GM19397 (cell line): ENCODE results near the gene CEP70.

Experiments used
- ATAC-seq: cut with Tn5 transposase; IDR thresholded peaks from one replicate; pipeline ENCODE4 v1.9.1; 2021; ENCODE audit warnings: mild to moderate bottlenecking, moderate library complexity; ENCODE audit not compliant: unreplicated experiment

The CEP70 gene

DNA sequence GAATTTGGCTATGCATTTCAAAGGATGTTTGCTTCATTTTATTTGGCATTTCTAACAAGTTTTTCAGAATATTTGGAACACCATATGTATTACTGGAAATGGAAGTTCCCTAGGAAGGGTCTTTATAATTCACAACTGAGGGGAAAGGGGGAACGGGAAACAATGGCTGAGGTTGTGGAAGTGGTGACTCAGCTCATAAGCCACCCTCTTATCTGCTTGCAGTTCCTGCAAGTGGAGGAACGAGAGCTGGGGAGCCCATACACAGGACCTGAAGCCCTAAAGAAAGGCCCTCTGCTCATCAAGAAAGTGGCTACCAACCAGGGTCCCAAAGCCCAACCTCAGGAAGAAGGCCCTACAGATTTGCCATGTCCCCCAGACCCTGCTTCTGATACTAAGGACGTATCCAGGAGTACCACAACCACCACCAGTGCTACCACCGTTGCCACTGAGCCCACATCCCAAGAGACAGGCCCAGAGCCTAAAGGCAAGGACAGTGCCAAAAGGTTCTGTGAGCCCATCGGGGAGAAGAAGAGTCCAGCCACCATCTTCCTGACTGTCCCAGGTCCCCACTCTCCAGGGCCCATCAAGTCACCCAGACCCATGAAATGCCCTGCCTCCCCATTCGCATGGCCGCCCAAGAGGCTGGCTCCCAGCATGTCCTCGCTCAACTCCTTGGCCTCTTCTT lies 121.8 kb downstream of the CEP70 start:
- no peak for ATAC-seq

DNA sequence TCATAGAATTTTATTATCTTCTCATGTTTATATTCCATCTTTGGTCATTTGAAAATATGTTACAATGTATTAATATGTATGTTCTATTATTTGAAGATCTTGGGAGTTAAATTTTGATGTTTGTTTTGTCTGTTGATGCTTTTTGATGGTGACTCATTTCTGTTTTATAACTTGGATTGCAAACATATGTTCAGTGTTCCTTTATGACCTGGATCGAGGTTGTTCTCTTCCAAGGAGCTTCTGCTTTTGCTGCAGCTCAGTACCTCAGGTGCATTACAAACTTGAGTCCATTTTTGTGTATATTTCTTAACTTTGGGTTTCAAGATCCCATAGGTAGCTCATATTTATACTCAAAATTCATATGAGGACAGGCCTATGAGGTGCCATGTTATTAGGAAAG lies 122.6 kb downstream of the CEP70 start:
- no peak for ATAC-seq

DNA sequence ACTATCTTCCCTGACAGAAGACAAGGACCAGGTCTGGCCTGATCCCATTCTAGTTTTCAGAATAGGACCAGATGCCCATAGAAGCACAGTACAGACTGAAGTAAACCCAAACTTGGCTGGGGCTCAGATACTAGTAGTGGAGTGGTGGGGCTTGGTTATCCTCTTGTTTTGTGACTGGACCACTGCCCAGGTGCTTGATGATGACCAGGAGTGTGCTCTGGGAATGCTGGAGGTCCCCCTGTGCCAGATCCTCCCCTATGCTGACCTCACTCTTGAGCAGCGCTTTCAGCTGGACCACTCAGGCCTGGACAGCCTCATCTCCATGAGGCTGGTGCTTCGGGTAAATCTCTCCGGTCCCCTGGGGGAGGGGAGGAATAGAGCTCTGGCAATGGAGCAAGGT lies 123.4 kb downstream of the CEP70 start:
- no peak for ATAC-seq

DNA sequence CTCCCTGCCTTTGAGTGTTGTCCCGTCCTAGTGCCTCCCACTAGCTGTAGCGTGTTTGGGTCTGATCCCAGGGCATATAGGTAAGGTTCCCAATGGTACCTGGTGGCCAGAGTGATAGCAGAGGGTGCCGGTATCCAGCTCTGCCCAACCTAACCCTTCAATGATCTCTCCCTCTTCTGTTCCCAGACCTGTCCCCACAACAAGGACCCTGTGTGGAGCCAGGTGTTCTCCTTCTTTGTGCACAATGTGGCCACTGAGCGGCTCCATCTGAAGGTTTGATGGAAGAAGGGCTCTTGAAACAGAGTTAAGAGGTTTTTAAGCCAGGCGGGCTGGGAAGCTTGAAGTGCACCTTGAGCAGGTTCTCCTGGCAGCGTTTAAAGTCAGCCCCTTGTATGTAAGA lies 124.2 kb downstream of the CEP70 start:
- ATAC-seq = no peak

DNA sequence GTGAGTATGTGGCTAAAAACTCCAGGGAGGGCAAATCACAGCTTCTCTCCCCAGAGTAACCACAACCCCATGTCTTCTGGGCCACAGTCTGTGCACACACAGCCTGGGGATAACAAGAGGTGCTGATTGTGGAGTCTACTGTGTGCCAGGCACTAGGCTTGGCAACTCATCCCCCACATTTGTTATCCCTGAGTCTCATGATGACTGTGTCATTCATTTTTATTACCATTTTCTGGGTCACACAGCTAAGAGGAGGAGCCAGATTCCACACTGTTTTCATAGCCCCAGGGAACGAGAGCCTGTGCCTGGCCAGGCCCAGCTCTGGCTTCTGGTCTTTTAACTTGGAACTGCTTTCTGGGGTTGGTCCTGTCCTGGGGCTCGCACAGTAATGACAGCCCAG lies 125.2 kb downstream of the CEP70 start:
- ATAC-seq = no peak

DNA sequence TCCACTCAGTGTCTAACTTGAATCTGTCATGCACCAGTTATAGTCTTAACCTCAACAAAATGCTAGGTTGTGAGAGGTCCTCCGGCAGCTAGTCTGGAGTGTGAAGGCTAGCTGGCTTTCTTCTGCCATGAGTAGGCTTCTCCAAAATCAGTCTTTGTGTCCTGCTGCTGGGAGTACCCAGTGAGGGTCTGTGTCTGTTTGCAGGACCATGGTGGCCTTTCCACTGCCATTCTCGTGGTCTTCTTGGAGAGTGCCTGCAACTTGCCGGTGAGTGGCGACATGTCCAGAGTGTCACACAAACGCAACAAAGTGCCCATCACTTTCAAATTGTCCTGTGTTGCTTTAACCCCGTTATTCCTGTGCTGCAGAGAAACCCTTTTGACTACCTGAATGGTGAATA lies 125.6 kb downstream of the CEP70 start:
- no peak for ATAC-seq

DNA sequence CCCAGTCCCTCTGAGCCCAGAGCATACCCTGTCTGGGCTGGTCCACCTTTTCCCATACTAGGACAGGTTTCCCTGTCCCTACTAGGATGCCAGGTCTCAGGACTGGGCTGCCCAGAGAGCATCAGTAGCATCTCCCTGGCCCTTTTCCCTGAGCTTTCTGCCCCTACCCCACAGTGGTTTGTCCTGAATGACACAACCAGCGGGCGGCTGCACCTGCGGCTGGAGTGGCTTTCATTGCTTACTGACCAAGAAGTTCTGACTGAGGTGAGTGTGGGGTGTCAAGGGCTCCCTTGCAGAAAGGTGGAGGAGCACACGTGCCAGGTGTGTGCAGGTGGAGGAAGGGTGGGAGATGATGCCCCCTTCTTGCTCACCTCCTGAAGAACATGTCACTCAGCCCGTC lies 126.1 kb downstream of the CEP70 start:
- no peak for ATAC-seq

DNA sequence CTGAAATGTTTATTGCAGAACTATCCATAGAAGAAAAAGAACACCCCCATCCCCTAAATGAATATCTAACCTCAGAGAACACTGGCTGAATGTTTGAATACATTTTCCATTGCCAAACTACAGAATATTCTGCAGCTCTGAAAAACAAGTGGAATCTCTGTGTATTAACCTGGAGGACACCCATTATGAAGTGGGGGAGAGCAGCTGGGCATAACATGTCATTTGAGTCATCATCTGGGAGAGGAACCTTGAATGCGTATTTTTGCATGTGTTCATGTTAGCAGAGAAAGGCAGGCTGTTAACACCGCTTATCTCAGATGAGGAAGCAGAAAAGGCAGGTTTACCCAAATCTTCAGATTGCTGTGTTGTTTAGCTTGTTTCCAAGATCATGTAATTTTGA lies 128.1 kb downstream of the CEP70 start:
- no peak for ATAC-seq

DNA sequence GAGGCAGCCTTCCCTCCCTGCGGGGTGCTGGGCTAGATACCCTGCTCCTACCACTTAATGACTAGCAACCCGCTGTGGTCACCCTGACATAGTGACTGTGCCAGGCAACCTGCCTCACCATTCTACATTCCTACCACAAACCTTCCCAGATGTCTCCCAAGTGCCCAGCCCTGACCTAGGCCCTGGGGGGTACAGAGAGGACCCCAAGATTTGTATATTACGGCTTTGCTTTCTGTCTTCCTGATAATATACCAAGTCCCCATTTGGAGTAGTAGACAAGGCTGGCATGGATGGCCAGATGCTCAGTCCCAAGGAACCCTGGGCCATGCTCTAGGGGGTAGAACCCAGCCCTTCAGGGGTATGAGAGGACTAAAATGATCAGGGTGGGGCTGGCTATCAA lies 128.6 kb downstream of the CEP70 start:
- no peak for ATAC-seq

DNA sequence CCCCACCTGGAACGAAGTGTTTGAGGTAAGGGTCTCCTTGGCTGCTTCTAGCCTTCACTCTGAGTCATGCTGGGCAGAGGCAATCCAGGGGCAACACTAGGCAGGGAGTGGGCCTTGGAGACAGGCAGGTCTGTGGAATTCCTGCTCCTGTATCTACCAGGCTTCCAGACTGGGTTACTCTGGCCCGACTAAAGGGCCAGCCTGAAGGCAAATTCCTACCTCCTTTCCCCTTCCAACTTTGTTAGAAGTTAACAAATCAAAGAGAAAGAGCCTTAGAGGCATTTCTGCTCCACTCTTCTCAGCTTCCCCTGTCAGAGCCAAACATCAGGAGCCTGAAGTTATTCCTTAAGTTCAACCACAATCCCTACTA lies 129.6 kb downstream of the CEP70 start:
- no peak for ATAC-seq

DNA sequence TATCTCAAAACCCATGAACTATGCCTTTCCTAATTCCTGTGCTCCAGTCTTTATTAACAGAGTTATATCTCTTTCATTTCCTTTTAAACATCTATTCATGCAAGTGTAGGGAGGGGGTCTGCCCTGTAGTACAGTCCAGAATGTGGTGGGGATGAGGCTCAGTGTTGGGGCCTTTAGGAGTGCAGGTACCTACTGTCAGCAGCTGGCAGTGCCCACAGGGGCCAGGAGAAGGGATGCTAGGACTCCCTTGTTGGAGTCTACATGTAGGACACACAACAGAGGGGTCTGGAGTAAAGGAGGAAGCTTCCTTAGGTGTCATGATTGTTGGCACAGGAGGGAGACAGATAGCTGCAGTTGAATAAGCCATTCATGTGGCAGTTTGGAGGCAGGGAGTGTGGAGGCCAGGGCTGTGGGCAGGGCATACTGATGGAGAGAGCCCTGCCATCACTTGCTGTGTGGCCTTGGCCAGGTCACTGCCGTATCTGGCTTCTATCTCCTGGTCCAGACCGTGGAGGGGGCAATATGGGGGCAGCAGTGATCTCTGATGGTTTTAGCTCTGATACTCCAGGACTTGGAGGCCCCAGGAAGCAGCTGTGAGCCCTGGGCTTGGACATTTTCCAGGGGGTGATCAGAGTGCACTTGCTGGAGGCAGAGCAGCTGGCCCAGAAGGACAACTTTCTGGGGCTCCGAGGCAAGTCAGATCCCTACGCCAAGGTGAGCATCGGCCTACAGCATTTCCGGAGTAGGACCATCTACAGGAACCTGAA lies 130.2 kb downstream of the CEP70 start:
- ATAC-seq = no peak

DNA sequence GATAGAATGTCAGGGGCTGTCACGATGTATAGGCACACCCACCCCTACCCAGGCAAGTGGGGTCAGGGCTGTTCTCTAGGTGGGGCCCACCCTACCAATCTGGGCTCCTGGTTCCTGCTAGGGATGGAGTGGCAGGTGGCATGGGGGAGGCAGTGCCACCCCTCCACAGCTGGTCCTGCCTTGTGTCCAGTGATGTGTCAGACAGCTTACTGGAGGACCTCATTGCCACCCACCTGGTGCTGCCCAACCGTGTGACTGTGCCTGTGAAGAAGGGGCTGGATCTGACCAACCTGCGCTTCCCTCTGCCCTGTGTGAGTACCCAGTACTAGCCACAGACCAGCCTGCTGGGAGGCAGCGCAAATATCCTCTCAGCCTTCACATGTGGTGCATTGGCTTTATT lies 132.2 kb downstream of the CEP70 start:
- no peak for ATAC-seq

DNA sequence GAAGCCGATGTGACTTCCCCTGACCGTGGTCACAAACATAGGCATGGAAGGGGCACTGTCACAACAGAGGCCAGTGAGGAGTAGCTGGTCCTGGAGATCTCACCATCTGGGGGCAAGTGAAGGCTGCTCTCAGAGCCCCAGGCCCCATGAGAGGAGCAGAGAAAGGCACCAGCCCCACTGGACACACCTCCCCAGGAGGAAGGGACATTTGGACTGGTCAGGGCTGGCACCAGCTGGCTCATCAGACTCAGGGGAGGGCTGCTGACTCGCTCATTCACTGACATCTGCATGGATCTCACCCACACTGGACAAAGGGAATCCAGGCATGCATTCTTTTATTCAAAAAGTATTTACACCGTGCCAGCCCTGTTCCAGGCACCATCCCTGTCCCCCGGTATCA lies 132.8 kb downstream of the CEP70 start:
- no peak for ATAC-seq

DNA sequence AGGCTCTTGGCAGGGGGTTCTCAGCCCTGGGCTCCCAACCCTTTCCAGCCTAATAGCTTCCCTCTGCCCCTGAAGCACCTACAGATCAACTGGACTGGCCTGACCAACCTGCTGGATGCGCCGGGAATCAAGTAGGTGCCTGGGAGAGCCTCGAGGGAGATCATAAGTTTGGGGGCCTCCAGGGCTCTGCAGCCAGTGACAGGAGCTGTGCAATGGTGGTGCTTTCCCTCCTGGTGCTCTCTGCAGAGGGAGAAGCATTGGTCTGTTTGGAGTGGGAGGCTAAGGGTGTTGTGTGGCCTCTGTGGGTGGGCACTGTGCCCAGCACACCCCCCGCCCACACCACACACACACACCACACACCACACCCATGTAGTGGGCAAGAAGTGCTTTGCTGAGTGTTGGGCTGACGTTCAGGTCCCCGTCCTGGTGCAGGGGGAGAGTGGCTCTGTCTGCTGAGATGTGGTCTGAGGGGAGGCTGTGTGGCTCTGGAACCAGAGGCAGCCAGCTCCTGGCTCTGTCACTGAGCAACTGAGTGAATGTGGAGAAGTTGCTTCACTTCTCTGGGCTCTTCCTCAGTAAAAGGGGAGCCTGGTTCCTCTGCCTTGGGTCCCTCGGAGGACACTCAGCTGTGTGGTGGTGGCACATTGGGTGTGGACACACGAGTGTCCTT lies 133.4 kb downstream of the CEP70 start:
- ATAC-seq = no peak

DNA sequence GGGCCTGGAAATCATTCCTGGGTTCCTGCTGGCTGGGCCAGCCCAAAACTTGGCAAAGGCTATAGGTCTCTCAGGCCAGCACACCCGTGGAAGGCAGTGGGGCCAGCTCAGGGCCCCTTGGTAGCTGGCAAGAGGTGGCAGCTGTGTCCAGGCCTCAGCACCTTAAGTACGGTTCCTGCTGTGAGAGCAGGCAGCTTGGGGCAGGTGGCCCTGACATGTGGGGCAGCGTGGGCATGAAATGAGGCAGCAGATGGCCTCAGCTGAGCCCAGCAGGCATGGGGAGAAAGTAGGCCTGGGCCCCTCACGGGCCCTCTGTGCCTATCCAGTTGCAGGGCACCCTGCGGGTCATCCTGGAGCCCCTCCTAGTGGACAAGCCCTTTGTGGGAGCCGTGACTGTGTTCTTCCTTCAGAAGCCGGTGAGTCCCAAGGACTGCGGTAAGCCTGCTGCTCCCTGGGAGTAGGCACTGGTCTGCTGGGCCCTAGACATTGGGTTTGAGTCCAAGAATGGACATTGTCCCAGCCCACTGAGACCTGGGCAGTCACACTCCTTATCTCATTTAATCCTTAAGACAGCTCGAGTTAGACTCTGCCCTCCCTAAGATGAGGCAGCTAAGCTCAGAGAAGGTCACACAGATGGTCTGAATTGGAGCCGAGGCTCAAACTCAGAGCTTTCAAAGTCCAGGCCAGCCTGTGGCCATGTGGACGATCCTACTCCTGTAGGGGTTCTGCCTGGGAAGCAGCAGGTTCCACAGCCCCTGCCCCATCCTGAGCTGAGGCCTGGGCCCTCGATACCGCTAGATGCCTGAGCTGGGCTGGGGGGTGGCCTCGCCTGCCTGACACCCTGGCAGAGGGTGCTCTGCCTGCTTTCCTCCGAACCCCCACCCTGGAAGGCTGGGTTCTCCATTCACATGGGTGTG lies 134.2 kb downstream of the CEP70 start:
- no peak for ATAC-seq

DNA sequence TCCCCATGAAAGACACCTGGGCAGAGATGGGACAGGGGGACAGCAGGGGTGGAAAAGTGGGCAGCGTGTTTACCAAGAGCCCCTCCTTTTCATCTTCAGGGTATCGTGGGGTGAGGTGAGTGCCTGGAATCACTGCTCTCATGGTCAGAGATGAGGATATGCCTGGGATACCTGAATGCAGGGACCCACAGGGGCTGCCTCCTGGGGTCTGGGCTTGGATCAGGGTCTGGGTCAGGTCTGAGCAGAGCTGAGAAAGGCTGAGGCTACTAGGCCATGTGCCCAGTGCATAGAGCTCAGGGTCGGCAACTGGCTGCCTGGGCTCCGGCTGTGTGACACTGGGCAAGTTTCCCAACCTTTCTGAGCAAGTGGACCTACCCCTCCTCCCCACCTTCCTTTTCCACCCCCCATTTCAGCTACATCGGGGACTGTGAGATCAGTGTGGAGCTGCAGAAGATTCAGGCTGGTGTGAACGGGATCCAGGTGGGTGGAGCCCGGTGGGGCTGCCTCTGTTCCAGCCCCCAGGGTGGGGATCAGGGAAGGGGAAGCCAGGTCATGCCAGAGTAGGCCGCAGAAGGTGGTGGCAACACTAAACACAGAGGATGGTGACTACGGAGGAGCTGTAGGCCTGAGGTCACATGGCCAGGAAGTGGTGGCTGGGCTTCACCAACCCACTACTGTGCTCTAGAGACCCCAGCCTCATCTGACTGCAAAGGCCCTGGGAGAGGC lies 135.1 kb downstream of the CEP70 start:
- ATAC-seq = no peak

DNA sequence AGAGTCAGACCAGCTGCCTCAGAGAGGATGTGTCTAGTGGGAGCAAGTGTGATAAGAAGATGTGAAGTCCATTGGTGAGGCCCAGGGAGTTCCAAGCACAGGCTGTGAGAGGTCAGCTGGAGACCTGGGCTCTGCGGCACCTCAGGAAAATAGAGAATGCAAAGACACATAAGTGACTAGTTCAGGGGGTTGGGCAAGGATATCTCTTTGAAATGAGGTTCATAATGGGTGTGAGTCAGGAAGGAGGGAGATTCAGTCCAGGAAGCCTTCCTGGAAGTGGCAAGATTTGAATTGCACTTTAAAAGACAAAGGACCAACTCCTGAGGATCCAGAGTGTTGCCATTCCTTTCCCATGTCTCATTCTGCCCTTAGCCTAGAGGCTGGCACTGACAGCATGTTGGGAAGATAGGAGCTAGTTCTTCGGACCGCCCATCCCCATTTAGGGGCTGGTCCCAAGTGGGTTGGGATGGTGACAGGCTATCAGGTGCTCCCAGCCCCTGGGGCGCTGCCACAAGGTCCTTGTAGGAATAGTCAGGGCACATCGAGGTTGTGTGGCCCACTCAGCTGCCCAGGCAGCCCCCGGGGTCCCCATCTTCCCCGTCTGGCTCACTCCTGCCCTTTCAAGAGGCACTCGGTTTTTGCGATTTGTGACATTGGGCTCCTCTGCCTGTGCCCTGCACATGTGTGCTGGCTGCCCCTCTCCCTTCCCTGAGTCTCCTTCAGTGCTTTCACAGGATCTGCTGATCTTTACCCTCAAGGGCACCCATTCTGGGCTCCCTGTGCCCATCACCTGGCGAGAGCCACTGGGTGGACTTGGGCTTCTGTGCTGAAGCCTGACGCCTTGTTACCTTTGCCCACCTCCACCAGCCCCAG lies 136.0 kb downstream of the CEP70 start:
- no peak for ATAC-seq

DNA sequence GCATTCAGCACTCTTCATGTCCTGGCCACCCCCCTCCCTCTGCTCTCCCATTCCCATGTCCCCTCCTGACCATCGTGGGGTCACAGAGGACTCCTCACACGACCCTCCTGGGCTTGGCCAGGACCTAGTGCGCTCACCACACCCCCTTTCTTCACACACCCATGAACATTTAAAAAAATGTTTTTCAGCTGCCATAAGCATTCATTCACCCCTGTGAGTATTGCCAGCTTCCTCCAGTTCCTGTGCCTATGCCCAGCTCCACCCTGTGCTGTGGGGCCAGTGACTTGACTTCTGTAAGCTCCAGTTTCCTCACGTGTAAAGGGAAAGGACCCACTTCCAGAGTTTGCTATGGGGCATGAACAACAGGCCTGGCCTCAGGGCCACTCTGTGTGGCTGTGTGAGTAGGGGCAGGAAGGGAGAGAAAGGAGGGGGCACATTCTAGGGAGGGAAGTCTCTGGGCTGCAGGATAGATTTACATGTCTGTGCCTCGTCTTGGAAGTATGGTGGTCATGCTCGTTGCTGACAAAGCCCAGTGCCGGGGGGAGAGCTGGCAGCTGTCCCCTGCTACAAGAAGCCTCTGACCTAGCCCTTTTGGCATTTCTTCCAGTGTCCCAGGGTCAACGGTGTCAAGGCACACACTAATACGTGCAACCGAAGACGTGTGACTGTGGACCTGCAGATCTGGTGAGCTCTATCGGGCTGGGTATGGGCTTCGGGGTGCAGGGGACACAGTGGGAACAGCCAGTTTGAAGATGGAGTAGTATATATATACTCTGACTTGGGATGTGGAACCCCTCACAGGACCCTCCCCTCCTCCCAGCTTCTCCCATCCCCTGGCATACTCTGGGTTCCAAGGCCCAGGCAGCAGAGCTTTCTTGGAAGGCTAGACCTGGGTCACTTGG lies 136.8 kb downstream of the CEP70 start:
- ATAC-seq = no peak
